Measurements from ENCODE around the gene PRKCB. TPM values are rescaled to one million over a fixed set of nuclear protein-coding genes. Genes with fewer than 3 reads are reported as not detected.
A peak's percentile ranks its signal among the peaks of the same experiment; 100 is the strongest.

PRKCB gene
- total RNA-seq, 1 donor from 2014 or later = 1.7 TPM

DNA sequence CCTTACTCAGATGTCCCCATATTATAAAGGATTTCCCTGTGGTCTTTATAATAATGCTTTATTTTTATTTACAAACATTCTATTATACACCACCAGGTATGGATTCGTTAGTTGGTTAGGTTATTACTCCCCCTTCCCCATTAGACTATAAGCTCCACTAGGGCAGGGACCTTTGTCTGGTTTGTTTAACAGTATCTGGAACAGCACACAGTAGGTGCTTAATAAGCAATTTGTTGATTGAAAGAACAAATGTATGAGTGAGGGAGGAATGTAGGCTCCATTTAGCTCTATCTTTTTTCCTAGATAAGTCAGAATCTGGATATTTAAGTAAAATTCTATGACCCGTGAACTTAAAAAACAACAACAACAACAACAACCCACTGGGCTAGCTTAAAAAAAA, 2.3 kb upstream of the PRKCB start:
- no peak for ATAC-seq (ENCODE audit: poor library complexity)
- intact Hi-C loops (cut with DNase I) = no loop called here
- no peak for DNase-seq

DNA sequence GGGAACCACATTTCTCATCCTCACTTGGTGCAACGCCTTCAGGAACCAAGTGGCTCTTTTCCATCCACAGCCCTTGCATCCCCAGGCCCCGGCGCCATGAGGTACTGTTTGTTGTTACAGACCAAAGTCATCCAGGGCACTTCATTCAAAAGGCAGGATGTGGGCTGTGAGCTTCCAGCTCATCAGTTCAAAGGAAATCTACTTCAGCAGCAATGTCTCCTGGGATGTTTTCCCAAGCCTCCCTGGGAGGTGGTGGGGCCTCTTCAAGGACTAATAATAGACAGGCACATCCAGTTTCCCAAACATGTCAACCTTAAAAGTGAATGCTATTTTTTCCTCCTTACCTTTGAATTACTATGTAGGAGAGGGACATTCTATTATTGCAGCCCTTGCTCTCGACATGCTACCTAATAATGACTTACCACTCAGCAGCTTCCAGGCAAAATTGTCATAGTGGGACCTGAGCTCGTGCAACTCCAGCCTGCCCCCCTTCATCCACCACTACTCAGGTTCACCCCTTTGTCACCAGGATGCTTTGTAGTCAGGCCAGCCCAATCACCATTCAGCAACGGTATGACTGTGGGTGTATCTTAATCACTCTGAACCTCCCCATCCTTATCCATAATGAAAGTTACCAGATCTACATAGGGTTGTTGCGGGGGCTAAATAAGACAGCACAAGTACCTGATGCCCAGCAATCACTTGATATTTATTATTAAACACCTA, 1.7 kb upstream of the PRKCB start:
- DNase-seq = no peak
- no peak for ATAC-seq (ENCODE audit: poor library complexity)
- intact Hi-C loops (cut with DNase I) = no loop called here

DNA sequence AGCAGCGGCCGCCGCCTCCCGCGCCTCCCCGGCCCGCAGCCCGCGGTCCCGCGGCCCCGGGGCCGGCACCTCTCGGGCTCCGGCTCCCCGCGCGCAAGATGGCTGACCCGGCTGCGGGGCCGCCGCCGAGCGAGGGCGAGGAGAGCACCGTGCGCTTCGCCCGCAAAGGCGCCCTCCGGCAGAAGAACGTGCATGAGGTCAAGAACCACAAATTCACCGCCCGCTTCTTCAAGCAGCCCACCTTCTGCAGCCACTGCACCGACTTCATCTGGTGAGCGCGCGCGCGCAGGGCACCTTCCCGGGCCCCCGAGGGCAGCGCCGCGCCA, 258 bp downstream of the PRKCB start:
- DNase-seq (no peak), ATAC-seq (ENCODE audit: poor library complexity) (no peak)
- intact Hi-C loops (cut with DNase I) = no loop called here

DNA sequence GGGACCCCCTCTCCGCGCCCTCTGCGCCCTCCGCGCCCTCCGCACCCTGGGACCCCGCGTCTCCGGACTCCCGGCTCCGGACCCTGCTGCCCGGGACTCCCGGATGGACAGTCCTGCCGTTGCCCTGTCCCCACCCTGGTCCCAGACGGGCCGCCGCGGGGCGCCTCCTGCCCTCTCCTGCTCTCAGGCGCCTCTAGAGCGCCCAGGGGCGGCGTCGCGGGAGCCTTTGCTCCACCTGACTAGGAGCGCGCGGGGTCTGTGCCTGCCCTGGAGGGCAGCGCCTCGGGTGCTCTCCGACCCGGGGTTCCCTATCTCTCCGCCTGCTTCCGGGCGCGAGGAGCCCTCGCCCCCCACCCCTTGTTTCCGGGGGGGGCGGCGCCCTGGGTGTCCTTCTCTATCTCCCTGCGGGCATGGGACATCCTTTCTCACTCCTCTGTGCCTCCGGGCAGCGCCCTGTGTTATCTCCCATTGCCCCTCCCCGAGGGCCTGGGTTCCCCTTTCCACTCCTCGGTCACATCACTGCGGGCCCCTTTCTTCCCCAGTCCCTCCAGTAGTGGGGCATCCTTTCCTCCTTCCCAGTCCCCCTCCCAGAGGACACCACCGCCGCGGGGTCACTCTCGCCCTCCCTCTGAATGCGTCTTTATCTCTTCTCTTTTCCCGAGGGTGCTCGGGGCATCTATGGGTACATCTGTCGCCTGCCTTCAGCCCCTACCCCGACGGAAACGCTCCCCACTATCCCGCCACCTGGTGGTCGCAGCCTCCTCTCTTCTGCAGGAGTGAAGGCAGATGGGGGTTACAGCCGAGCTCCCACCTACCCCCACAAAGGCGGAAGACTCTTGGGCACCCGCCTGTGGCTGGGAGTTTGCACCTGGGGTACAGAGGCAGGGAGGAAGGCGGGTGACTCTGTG, 875 bp downstream of the PRKCB start:
- ATAC-seq (ENCODE audit: poor library complexity) (peak; percentile 51), DNase-seq (peak; percentile 50)
- intact Hi-C loops (cut with DNase I) = no loop called here

GRCh38 chr16:23837553-23838308, 1.9 kb downstream of the PRKCB start:
- DNase-seq = no peak
- intact Hi-C loops (cut with DNase I) = no loop called here
- ATAC-seq (ENCODE audit: poor library complexity) = no peak

DNA sequence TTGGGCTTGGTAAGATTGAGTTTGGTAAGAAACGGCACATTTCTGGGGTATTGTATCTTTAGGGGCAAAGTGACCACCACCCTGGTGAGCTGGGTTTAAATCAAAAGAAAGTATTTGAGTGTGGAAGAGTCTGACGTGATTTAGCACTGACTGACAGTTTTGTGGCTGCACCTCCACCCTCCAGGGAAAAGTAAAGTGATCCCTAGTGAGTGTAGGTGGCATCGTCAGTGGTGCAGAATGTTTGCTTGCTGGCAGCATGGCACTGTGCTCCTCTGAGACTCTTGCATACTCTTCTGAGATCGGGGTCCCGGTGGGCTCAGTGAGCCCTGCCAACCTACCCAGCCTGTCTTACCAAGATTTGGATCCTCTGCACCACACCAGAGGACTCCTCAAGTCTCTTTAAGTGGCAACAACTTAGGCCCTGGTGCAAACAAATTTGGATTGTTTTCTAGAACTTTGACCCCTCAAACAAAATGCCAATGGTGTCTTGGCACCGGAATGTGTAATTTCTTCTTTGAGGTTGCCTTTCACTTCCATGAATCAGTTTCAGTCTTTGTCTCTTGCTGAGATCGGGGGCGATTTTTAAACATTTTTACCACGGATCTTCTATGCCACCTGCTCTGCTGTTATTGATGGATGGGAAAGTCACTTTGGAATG, 2.8 kb downstream of the PRKCB start:
- DNase-seq (no peak), ATAC-seq (ENCODE audit: poor library complexity) (no peak)
- intact Hi-C loops (cut with DNase I) = no loop called here

- ATAC-seq (ENCODE audit: poor library complexity) (no peak), DNase-seq (no peak)
- intact Hi-C loops (cut with DNase I) = no loop called here
These were observed 4.5 kb downstream of the PRKCB start for GRCh38 chr16:23840310-23840709.

- ATAC-seq (ENCODE audit: poor library complexity) = no peak
- intact Hi-C loops (cut with DNase I) = no loop called here
- DNase-seq = no peak
These were observed 6.4 kb downstream of the PRKCB start for GRCh38 chr16:23842137-23842600.

GRCh38 chr16:23843143-23843542, 7.4 kb downstream of the PRKCB start:
- intact Hi-C loops (cut with DNase I) = no loop called here
- ATAC-seq (ENCODE audit: poor library complexity) (no peak), DNase-seq (no peak)

DNA sequence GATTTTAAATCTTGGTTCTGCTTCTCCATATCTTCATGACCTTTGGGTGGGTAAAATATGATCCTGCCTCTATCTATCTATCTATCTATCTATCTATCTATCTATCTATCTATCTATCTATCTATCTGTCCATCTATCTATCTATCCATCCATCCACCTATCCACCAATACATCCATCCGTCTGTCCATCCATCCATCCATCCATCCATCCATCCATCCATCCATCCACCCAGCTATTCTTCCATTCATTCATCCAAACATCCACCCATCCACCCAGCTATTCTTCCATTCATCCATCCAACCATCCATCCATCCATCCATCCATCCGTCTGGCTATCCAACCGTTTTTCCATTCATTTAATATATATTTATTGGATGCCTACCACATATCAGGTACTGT, 11.5 kb downstream of the PRKCB start:
- DNase-seq = no peak
- ATAC-seq (ENCODE audit: poor library complexity) = no peak
- intact Hi-C loops (cut with DNase I) = no loop called here

GRCh38 chr16:23847948-23848347, 12.2 kb downstream of the PRKCB start:
- ATAC-seq (ENCODE audit: poor library complexity) (no peak), DNase-seq (no peak)
- intact Hi-C loops (cut with DNase I) = no loop called here

DNA sequence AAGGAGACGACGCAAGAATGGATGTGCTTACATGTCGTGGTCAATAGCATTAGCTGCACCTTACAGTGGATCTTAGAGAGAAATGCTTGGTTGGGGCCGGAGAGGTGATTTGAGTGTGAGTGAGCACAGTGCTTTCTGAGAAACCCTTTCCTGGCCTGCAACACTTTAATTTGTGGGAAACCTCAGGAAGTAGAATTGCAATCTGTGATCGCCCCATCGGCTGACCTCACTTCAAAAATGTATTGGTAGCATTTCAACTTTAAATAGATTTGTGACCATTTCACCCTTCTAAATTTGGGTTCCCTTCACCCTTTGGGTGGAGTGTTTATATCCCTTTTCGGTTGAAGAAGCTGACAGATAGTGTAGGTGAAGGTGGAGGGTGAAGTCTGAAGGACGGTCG, 13.2 kb downstream of the PRKCB start:
- no peak for DNase-seq
- no peak for ATAC-seq (ENCODE audit: poor library complexity)
- intact Hi-C loops (cut with DNase I) = no loop called here

- intact Hi-C loops (cut with DNase I) = no loop called here
- DNase-seq (no peak), ATAC-seq (ENCODE audit: poor library complexity) (peak; percentile 41)
These were observed 17.2 kb downstream of the PRKCB start for GRCh38 chr16:23852794-23853562.

- intact Hi-C loops (cut with DNase I) = no loop called here
- DNase-seq = no peak
- no peak for ATAC-seq (ENCODE audit: poor library complexity)
These were observed 19.2 kb downstream of the PRKCB start for GRCh38 chr16:23855010-23855409.

DNA sequence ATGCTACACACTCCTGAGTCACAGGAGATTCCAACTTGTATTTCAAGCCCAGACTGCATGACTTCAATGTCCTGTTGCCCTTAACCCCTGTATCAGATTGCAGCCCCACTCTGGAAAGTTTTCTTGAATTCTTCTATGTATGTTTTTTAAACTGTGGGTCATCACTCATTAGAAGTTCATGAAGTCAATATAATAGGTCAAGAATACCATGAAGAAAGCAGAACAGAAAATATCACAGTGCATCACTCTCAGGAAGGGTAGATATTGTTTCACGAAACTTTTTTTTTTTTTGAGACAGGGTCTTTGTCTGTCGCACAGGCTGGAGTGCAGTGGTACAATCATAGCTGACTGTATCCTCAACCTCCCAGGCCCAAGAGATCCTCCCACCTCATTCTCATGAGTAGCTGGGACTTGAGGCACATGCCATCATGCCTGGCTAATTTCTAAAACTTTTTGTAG, 20.5 kb downstream of the PRKCB start:
- ATAC-seq (ENCODE audit: poor library complexity) = no peak
- DNase-seq = no peak
- intact Hi-C loops (cut with DNase I) = no loop called here

- peak; percentile 45 for ATAC-seq (ENCODE audit: poor library complexity)
- no peak for DNase-seq
- intact Hi-C loops (cut with DNase I) = no loop called here
These were observed 21.6 kb downstream of the PRKCB start for GRCh38 chr16:23857256-23857880.

- DNase-seq = no peak
- ATAC-seq (ENCODE audit: poor library complexity) = no peak
- intact Hi-C loops (cut with DNase I) = no loop called here
These were observed 22.1 kb downstream of the PRKCB start for GRCh38 chr16:23857881-23858269.

GRCh38 chr16:23858542-23858941, 22.8 kb downstream of the PRKCB start:
- intact Hi-C loops (cut with DNase I) = no loop called here
- ATAC-seq (ENCODE audit: poor library complexity) (peak; percentile 73), DNase-seq (no peak)
